ENCODE measurements around the gene SPTLC3. TPM values are rescaled to one million over a fixed set of nuclear protein-coding genes. Genes with fewer than 3 reads are reported as not detected.

Gene SPTLC3
- total RNA-seq (2014; rRNA removed; shearing (Covaris generic)), result 4.5 and 13.6 TPM in 2 replicates

DNA sequence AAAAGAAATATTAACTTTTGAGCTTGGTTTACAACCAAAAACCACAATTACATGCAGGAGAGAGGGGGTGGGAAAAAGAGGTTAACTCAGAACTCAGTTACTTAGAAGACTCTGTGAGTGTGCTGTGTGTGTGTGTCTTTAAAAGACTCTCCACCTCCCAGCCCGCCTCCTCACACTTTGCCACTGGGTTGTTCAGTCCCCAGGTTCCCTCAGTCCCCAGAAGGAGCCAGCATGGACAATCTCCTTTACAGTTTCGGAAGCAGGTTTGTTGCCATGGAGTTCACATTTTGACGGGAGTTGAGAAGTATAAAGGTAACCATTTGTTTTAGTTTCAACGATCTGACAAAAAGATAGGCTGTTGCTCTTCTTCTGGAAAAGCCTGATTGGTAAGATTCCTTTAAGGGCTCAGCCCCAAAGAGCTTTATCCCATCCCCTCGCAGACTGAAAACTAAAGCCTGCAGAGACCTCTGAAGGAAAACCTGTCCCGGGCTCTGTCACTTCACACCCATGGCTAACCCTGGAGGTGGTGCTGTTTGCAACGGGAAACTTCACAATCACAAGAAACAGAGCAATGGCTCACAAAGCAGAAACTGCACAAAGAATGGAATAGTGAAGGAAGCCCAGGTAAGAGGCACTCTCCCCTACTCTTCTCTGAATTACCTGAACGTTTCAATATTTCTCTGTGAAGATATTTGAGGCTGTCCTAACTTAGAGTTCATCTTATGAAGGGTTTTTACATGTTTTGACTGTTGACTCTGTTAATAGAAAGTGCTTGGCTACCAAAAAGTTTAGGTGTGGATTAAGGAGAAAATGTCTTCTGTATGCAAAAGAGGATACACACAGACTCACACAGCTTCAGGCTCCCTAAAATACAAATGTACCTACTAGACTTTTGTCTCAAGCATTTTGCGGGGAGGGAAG lies at the start of gene SPTLC3:
TSS of gene SPTLC3 (plus strand) at position 212 of the 921 bp plus-strand sequence. CDS start at position 508, 296 bp downstream.
- peak within 1 kb of the TSS; percentile 34 for H3K4me3 ChIP-seq
- DNase-seq (ENCODE audit: low read depth in 1 of 2, low spot score in 2 of 2), result peak in 1 of 2 experiments; percentile 41
- H3K27me3 ChIP-seq (replicated peaks), result no peaks in the 10 kb centered on the region
- no peaks in the 10 kb centered on the region for H3K36me3 ChIP-seq
- H3K27ac ChIP-seq, result peak within 1 kb of the TSS; percentile 54
- H3K4me1 ChIP-seq (replicated peaks), result peaks cover 38% of the 10 kb centered on the region
- no peaks in the 10 kb centered on the region for H3K9me3 ChIP-seq (replicated peaks)

DNA sequence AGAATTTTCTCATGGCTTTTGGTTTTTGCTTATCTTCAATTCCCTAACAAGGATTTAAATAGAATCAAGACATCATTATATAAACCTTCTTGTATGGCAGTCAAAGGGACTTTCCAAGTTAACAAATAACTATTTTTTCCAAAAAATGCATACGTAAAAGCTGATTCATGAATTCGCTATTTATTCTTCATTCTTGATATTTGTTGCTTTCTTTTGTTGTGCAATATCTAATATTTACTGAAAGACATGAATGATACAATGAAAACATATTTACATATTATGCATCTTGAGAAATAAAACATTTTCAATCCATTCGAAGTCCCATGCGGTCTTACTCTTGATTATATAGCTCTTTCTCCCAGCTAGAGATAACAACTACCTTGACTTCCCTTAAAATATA lies 47.0 kb upstream of the SPTLC3 start:
- no peaks in the 10 kb centered on the region for H3K36me3 ChIP-seq
- H3K27ac ChIP-seq, result no peak overlapping the region
- DNase-seq (ENCODE audit: low read depth in 1 of 2, low spot score in 2 of 2), result no peak
- H3K9me3 ChIP-seq (replicated peaks), result no peaks in the 10 kb centered on the region
- H3K27me3 ChIP-seq (replicated peaks), result 0 out of 2 replicates have a peak, but pooled peaks cover 6% of the 10 kb centered on the region
- H3K4me1 ChIP-seq (replicated peaks), result no peaks in the 10 kb centered on the region
- no peak overlapping the region for H3K4me3 ChIP-seq

DNA sequence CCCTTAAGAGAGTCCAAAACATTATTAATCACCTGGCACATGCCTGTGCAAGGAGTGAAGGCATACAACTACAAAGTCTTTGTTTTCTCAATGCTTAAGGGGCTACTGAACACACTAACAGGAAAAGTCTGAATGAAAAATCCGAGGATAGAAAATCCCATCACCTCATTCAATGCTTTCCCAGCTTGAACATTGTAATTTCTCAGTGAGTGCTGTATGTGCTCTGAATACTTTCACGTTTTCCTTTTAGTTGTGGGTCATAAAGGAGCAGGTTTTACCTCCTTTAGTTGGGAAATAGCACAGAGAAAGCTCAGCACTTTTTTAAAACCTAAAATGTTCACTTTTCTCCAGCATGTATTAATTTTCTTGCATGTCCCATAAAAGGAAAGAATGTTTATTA lies 45.9 kb upstream of the SPTLC3 start:
- H3K27me3 ChIP-seq (replicated peaks), result 0 out of 2 replicates have a peak, but pooled peaks cover 6% of the 10 kb centered on the region
- H3K4me1 ChIP-seq (replicated peaks), result no peaks in the 10 kb centered on the region
- no peaks in the 10 kb centered on the region for H3K9me3 ChIP-seq (replicated peaks)
- no peak overlapping the region for H3K4me3 ChIP-seq
- no peak for DNase-seq (ENCODE audit: low read depth in 1 of 2, low spot score in 2 of 2)
- no peak overlapping the region for H3K27ac ChIP-seq
- H3K36me3 ChIP-seq, result no peaks in the 10 kb centered on the region

DNA sequence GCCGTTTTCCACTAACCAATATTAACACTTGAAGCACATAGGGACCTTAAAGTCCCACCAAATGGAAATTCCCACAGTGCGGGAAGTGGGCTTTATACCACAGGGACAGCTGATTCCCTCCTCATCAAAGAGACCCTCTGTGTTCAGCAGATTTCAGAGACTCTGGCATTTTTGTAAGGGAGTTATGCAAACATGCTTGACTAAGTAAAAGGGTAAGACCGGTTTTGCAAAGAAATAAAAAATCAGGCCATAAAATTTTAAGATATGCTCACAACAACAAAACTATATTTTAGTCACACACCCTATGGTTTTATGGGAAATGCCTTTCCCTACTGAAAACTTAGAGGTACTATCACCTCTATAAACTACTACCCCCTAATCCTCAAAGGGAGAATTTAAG lies 45.4 kb upstream of the SPTLC3 start:
- Histone ChIP-seq H3K4me3 (no peak overlapping the region), H3K4me1 (replicated peaks) (no peaks in the 10 kb centered on the region; the same call in 1 of the 2 replicates), H3K27ac (no peak overlapping the region), H3K9me3 (replicated peaks) (no peaks in the 10 kb centered on the region), H3K27me3 (replicated peaks) (0 out of 2 replicates have a peak, but pooled peaks cover 6% of the 10 kb centered on the region), H3K36me3 (no peaks in the 10 kb centered on the region)
- no peak for DNase-seq (ENCODE audit: low read depth in 1 of 2, low spot score in 2 of 2)

DNA sequence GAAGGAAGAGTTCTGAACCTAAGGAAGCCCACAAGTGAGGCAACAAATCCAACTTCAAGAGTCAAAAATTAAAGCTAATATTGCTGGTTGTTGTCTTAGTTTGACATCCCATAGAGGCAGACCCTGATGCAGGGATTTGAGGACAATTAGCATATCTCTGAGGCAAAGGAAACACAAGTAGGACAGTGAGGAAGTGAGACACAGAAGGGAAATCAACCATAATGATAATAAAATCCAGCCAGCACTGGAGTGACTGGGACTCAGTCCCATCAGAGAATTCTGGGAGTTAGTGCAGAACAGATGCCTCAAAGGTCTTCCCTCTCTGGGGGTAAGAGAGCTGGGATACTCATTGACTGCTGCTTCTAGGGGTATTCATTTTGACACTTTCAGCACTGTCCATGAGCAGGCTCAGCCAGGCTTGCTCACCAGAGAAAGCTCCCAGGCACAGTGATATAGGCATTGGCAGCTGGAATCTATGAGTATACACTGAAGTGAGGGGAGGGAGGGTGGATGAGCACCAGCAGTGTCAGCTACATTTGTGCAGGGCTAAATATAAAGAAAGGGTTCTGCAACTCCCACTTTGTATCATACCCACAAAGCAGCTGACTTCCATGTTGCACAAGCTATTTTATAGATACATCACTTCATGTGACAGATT lies 43.4 kb upstream of the SPTLC3 start:
- no peak for DNase-seq (ENCODE audit: low read depth in 1 of 2, low spot score in 2 of 2)
- Histone ChIP-seq H3K9me3 (replicated peaks) (no peaks in the 10 kb centered on the region), H3K27me3 (replicated peaks) (0 out of 2 replicates have a peak, but pooled peaks cover 6% of the 10 kb centered on the region), H3K36me3 (no peaks in the 10 kb centered on the region), H3K27ac (no peak overlapping the region), H3K4me1 (replicated peaks) (peaks cover 12% of the 10 kb centered on the region), H3K4me3 (no peak overlapping the region)

DNA sequence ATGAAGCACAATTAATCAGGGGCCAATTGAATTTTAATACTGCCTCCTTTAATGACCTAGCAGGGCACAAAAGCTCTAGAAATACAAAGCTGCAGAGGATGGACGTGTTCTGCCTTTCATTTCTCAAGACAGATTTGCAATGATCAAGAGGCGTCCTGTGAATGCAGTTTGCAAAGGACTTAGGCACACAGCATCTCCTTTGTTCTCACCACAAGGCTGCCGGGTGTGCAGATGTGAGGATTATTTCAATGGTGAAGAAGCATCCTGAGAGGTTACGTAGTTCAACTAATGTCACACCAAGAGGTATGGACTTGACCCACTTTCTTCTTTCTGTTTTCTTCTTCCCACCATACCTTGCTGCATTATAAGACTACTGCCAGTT lies 42.9 kb upstream of the SPTLC3 start:
- Histone ChIP-seq H3K4me3 (no peak overlapping the region), H3K27ac (no peak overlapping the region), H3K27me3 (replicated peaks) (0 out of 2 replicates have a peak, but pooled peaks cover 6% of the 10 kb centered on the region), H3K36me3 (no peaks in the 10 kb centered on the region), H3K9me3 (replicated peaks) (no peaks in the 10 kb centered on the region), H3K4me1 (replicated peaks) (peaks cover 12% of the 10 kb centered on the region)
- DNase-seq (ENCODE audit: low read depth in 1 of 2, low spot score in 2 of 2), result no peak

DNA sequence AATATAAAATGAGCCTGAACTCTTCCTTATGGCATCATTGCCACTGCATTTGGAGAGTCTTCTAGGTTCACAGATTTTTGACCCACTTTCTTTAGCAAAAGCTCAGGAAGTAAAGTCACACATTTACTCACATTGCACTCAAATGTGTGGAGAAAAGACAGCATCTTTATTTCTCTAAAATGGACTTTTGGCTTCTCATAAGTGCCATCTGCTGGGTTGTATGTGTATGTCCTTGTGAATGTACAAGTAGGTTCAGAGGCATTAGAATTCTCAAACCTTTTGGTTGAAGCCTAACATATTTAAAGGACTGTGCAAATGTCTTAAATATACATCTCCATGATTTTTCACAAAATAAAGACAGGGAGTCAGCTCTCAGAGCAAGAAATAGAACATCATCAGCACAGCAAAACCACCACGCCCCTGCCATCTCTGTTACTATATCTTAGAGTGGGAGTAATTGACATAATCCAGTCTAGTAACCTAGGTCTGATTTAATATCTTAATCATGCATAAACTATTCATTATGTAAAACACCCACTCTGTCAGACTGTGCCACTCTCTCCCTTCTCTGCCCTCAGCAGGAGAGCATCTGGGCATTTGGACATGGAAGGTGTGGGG lies 42.2 kb upstream of the SPTLC3 start:
- Histone ChIP-seq H3K4me3 (no peak overlapping the region), H3K9me3 (replicated peaks) (no peaks in the 10 kb centered on the region), H3K4me1 (replicated peaks) (peaks cover 12% of the 10 kb centered on the region), H3K27ac (no peak overlapping the region), H3K27me3 (replicated peaks) (0 out of 2 replicates have a peak, but pooled peaks cover 6% of the 10 kb centered on the region), H3K36me3 (no peaks in the 10 kb centered on the region)
- peak in 1 of 2 experiments; percentile 14 for DNase-seq (ENCODE audit: low read depth in 1 of 2, low spot score in 2 of 2)

DNA sequence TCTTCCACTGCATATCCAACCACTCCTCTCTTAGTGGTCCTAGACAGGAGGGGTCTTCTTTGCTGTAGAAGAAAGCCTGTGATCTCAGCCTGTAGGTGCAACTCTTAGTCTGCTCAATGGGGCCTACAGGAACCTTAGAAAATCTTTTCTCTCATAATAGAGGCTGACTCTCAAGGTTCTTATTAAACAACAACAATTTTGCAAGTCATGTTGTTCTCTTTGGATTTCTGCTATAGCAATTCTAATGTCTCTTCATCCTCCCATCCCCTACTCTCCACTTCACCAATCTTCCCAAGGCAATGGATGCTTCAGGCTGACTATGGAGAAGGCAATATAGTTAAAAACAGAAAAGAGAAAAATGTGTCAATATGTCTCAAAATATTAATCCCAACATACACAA lies 40.8 kb upstream of the SPTLC3 start:
- Histone ChIP-seq H3K4me3 (no peak overlapping the region), H3K27me3 (replicated peaks) (no peaks in the 10 kb centered on the region), H3K36me3 (no peaks in the 10 kb centered on the region), H3K4me1 (replicated peaks) (peaks cover 12% of the 10 kb centered on the region), H3K27ac (no peak overlapping the region), H3K9me3 (replicated peaks) (no peaks in the 10 kb centered on the region)
- DNase-seq (ENCODE audit: low read depth in 1 of 2, low spot score in 2 of 2), result no peak

DNA sequence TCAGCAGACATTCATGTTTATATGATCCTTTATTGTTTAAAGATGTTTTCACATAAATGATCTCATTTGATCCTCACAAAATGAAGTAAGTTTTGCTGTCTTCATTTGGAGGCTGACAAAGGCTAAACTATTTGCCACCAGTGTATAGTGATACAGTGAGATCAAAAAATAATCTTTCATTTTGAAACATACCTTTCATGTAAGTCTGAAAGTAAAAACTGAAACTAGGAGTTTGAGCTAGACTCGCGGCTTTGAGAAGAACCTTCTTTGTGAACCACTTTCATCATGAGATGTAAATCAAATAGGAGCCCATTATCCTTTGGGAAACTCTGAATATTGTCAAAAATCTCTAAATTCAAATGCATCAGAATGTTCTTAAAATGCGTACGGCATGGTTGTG lies 40.3 kb upstream of the SPTLC3 start:
- Histone ChIP-seq H3K4me3 (no peak overlapping the region), H3K27me3 (replicated peaks) (no peaks in the 10 kb centered on the region), H3K4me1 (replicated peaks) (peaks cover 12% of the 10 kb centered on the region), H3K9me3 (replicated peaks) (no peaks in the 10 kb centered on the region), H3K36me3 (no peaks in the 10 kb centered on the region), H3K27ac (no peak overlapping the region)
- no peak for DNase-seq (ENCODE audit: low read depth in 1 of 2, low spot score in 2 of 2)

DNA sequence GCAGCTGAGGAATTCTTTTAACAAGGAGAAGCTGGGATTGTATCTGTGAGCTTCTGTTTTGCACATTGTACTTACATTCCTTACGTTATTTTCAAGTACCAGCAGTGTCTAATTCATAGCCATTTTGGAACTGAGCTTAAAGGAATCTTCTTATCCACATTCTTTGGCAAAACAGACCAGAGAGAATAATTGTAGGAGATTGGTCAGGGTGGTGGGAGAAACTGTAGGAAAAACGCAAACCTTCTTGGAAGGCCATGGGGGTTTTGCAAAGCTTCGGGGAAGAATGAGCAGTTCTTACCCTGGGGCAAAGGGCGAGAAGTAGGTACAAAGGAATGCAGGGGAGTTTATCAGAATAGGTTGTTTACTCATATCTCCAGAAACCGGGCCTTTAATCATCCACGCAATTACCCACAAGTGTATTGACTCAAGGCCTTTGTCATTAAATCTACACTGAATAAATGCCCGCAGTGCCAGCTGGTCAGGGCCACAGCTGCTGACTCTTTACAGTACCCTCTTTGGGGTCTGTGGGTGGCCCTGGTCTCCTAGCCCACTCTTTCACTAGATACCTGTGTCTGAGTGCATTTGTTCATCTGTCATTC lies 39.6 kb upstream of the SPTLC3 start:
- peak; percentile 29 to 47 for DNase-seq (ENCODE audit: low read depth in 1 of 2, low spot score in 2 of 2)
- no peaks in the 10 kb centered on the region for H3K36me3 ChIP-seq
- 0 out of 2 replicates have a peak overlapping the region, but pooled peaks have one; percentile 11 for H3K27ac ChIP-seq
- H3K27me3 ChIP-seq (replicated peaks), result no peaks in the 10 kb centered on the region
- H3K4me1 ChIP-seq (replicated peaks), result peaks cover 12% of the 10 kb centered on the region
- H3K4me3 ChIP-seq, result no peak overlapping the region
- H3K9me3 ChIP-seq (replicated peaks), result no peaks in the 10 kb centered on the region

DNA sequence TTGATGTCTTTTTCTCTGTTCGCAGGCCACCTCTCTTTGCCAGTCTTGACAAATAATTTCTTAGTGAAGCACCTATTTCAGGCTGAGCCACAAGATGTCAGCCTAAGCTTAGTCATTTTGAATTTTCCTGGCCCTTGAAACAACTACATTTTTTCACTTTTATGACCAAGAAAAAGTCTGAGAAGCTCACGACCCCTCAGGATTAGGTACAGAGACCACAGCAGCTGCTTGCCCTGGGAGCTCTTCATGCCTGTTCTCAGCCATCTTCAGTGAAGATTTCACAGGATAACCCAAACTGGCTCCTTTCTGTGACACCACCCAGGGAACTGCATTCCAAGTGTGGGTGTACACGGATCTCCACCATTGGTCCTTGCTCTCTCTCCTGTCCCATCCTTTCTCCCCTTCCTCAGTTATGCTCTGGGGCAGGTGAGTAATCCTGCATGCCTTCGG lies 38.4 kb upstream of the SPTLC3 start:
- no peaks in the 10 kb centered on the region for H3K36me3 ChIP-seq
- H3K4me3 ChIP-seq, result no peak overlapping the region
- H3K27ac ChIP-seq, result no peak overlapping the region
- H3K27me3 ChIP-seq (replicated peaks), result no peaks in the 10 kb centered on the region
- H3K4me1 ChIP-seq (replicated peaks), result peaks cover 12% of the 10 kb centered on the region
- DNase-seq (ENCODE audit: low read depth in 1 of 2, low spot score in 2 of 2), result peak in 1 of 2 experiments; percentile 54
- H3K9me3 ChIP-seq (replicated peaks), result no peaks in the 10 kb centered on the region

DNA sequence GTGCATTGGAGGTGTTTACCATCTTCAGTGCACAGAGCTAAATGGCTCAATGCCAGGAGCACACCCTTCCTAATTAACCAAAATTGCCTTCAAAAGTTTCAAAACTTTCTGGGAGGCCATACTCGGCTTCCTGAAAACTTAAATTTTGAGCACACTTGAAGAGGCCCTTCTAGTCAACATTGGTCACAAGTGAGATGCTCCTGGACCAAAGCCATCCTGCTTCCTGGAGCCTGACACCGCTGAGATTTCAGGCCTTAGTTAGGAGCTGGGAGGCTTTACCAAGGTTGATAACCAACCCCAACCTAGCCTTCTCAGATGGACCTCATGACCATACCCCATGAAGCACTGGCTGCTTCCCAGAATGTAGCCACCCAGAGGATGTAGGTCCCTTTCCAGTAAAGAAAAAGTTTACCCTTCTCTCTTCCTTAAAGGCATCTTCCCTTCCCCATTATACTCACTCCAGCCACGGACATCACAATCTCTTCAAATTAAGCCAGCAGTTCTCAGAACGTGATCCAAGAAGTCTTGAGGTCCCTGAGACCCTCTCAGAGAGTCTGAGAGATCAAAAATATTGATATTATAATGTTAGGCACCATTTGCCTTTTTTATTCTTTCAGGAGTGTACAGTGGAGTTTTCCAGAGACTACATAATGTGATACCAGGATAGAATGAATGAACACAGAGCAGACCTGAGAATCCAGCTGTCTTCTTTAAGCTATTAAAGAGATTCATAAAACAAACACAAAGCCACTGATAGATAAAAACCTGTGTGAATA lies 32.8 kb upstream of the SPTLC3 start:
- Histone ChIP-seq H3K36me3 (no peaks in the 10 kb centered on the region), H3K27ac (no peak overlapping the region), H3K4me3 (no peak overlapping the region), H3K27me3 (replicated peaks) (no peaks in the 10 kb centered on the region), H3K9me3 (replicated peaks) (no peaks in the 10 kb centered on the region), H3K4me1 (replicated peaks) (no peaks in the 10 kb centered on the region)
- no peak for DNase-seq (ENCODE audit: low read depth in 1 of 2, low spot score in 2 of 2)
